ENCODE data around the gene MRPL21. TPM values are rescaled to one million over a fixed set of nuclear protein-coding genes. Genes with fewer than 3 reads are reported as not detected.

MRPL21 gene
- total RNA-seq, 1 experiment from 2014 or later = 138 TPM

DNA sequence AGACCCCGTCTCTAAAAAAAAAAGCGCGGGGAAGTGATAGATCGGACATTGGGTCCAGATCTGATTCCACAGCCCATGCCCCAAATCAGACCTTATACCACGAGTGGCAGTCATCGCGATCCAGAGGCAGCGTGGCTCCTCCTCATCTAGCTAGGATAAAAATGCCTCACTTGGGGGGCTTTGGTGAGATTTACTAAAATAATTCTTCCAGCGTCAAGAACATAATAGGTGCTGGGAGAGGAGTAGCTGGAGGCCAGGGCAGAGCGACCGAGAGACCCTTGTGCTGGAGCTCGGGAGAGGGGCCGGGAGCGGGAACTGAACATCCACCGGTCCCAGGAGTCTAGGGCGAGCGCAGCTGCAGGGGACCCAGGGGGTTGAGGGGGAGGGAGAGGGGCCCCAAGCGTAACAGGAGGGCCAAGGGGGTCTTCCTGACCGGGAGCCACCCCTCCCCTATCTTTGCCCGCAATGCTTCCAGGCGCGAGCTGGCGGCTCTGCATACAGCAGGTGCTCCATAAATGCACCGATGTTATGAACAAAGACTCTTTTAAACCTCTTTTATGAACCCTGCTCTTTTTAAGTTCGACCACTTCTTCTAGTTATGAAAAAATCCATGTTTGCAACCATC lies 61.1 kb downstream of the MRPL21 start:
- no peak for DNase-seq
- Histone ChIP-seq H3K27me3 (no peaks in the 10 kb centered on the region), H3K4me3 (peak overlapping the region; percentile 49; the same call in 1 of the 2 replicates), H3K36me3 (peaks cover 7% of the 10 kb centered on the region), H3K9me3 (no peaks in the 10 kb centered on the region)

- DNase-seq = peak; percentile 84
- Histone ChIP-seq H3K4me3 (peak within 1 kb of the TSS; percentile 86), H3K36me3 (peaks cover 14% of the 10 kb centered on the region), H3K27me3 (no peaks in the 10 kb centered on the region), H3K9me3 (no peaks in the 10 kb centered on the region)
These were observed 61.8 kb downstream of the MRPL21 start, which contains the start of gene CPT1A for GRCh38 chr11:68841718-68842426. Gene CPT1A (minus strand): TSS chr11:68841916. CDS start chr11:68815474, 26,442 bp downstream.

Other genes starting within 250 kb of the MRPL21 start
- 4.8 TPM in 1 of 2 replicates, not detected in the other for gene GAL, start 219.3 kb downstream of the MRPL21 start, total RNA-seq (2014; rRNA removed; shearing (Covaris generic); ENCODE audit: low replicate concordance)
- not detected in 2 replicates for gene TESMIN, start 152.3 kb downstream of the MRPL21 start, total RNA-seq (2014; rRNA removed; shearing (Covaris generic); ENCODE audit: low replicate concordance)
- 43.6 and 59.5 TPM in 2 replicates for gene CPT1A, start 61.9 kb downstream of the MRPL21 start, total RNA-seq (2014; rRNA removed; shearing (Covaris generic); ENCODE audit: low replicate concordance)
- gene IGHMBP2, start 59 bp upstream of the MRPL21 start, total RNA-seq (2014; rRNA removed; shearing (Covaris generic); ENCODE audit: low replicate concordance) = 7.8 and 15.6 TPM in 2 replicates
- gene MRGPRD, start 77.2 kb upstream of the MRPL21 start, total RNA-seq (2014; rRNA removed; shearing (Covaris generic); ENCODE audit: low replicate concordance) = not detected in 2 replicates
- gene MRGPRF, start 109.4 kb upstream of the MRPL21 start, total RNA-seq (2014; rRNA removed; shearing (Covaris generic); ENCODE audit: low replicate concordance) = 2.0 TPM in 1 of 2 replicates, not detected in the other
- gene TPCN2, start 145.1 kb upstream of the MRPL21 start, total RNA-seq (2014; rRNA removed; shearing (Covaris generic); ENCODE audit: low replicate concordance) = 2.4 and 5.4 TPM in 2 replicates